ENCODE data around the gene ACMSD.
"Not testable (repeated sequence)": the region's sequence is repeated elsewhere in the genome, so short reads cannot be mapped to it uniquely, and the experiment has no call there.

Gene ACMSD

DNA sequence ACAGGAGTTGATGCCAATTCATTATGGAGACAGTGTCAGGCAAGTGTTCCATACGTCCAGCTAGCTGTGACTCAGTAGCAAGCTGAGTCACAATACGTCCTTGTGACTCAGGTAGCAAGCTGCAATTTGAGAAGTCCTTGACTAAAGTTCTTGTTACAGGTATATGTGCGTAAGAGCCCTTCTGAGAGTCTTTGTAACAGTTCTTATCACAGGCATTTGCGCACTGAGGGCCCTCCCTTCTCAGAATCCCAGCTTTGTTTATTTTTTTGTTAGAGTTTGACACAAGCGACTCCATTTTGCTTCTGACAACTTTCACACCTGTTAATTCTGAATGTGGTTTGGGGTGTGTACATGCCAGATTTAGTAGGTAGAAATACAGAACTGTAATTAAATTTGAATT lies 20.1 kb upstream of the ACMSD start:
- Histone ChIP-seq H3K9me3 (ENCODE audit: control insufficient read depth in 5 of 5, low read length in 5 of 5) (peaks cover 0 to 4% (median 0%) of the 10 kb centered on the region in 5 donors), H3K4me1 (ENCODE audit: control insufficient read depth in 5 of 5, insufficient read depth in 5 of 5, low read length in 5 of 5) (no peaks in the 10 kb centered on the region), H3K27ac (ENCODE audit: low read depth, low read length) (no peak overlapping the region), H3K27me3 (ENCODE audit: control insufficient read depth in 5 of 5, insufficient read depth in 4 of 5, low read length in 5 of 5) (no peaks in the 10 kb centered on the region), H3K9ac (ENCODE audit: low read length in 5 of 5) (no peak overlapping the region), H3K36me3 (ENCODE audit: control insufficient read depth in 5 of 5, insufficient read depth in 5 of 5, low read length in 5 of 5) (no peaks in the 10 kb centered on the region), H3K4me3 (ENCODE audit: low read depth in 1 of 5, low read length in 5 of 5) (no peak overlapping the region)

DNA sequence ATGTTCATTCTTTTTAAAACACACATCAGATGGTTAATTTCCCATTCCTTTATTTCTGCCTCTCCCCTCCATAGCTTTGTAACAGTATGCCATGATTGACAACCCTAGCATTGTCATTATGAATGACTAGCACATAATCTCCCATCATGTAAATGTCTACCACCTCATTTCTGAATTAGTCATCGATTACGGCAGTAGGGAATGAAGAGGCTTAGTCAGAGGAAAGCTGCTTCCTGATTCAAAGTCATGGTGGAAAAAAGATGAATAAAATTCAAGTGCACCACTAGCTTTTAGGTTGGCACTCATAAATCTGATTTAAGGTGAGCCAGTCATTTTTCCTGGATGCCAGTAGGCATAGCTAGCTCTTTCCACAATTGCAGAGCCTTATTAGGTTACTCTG lies 19.1 kb upstream of the ACMSD start:
- no peak overlapping the region for H3K9ac ChIP-seq (ENCODE audit: low read length in 5 of 5)
- no peaks in the 10 kb centered on the region for H3K27me3 ChIP-seq (ENCODE audit: control insufficient read depth in 5 of 5, insufficient read depth in 4 of 5, low read length in 5 of 5)
- no peak overlapping the region for H3K27ac ChIP-seq (ENCODE audit: low read depth, low read length)
- H3K4me1 ChIP-seq (ENCODE audit: control insufficient read depth in 5 of 5, insufficient read depth in 5 of 5, low read length in 5 of 5): no peaks in the 10 kb centered on the region
- peaks cover 0 to 3% (median 0%) of the 10 kb centered on the region in 5 donors for H3K9me3 ChIP-seq (ENCODE audit: control insufficient read depth in 5 of 5, low read length in 5 of 5)
- H3K36me3 ChIP-seq (ENCODE audit: control insufficient read depth in 5 of 5, insufficient read depth in 5 of 5, low read length in 5 of 5): no peaks in the 10 kb centered on the region
- H3K4me3 ChIP-seq (ENCODE audit: low read depth in 1 of 5, low read length in 5 of 5): no peak overlapping the region

DNA sequence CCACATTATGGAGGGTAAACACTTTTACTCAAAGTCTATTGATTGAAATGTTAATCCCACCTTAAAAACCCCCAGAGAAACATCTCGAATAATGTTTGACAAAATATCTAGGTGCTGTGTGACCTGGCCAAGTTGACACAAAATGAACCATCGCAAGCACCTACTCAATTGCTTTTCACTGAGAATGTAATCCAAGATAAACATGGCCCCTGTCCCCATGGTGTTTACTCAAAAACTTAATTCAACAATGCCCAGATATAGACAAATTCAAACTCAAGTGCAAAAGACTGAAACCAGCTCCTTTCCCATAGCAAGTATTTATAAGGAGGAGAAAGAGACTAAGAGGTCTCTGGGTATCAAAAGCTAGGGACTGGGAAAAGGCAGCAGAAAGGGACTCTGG lies 15.0 kb upstream of the ACMSD start:
- no peak overlapping the region for H3K9ac ChIP-seq (ENCODE audit: low read length in 5 of 5)
- H3K4me1 ChIP-seq (ENCODE audit: control insufficient read depth in 5 of 5, insufficient read depth in 5 of 5, low read length in 5 of 5): no peaks in the 10 kb centered on the region
- no peaks in the 10 kb centered on the region for H3K27me3 ChIP-seq (ENCODE audit: control insufficient read depth in 5 of 5, insufficient read depth in 4 of 5, low read length in 5 of 5)
- no peaks in the 10 kb centered on the region for H3K36me3 ChIP-seq (ENCODE audit: control insufficient read depth in 5 of 5, insufficient read depth in 5 of 5, low read length in 5 of 5)
- H3K9me3 ChIP-seq (ENCODE audit: control insufficient read depth in 5 of 5, low read length in 5 of 5): peaks cover 0 to 3% (median 0%) of the 10 kb centered on the region in 5 donors
- H3K4me3 ChIP-seq (ENCODE audit: low read depth in 1 of 5, low read length in 5 of 5): no peak overlapping the region
- H3K27ac ChIP-seq (ENCODE audit: low read depth, low read length): no peak overlapping the region

DNA sequence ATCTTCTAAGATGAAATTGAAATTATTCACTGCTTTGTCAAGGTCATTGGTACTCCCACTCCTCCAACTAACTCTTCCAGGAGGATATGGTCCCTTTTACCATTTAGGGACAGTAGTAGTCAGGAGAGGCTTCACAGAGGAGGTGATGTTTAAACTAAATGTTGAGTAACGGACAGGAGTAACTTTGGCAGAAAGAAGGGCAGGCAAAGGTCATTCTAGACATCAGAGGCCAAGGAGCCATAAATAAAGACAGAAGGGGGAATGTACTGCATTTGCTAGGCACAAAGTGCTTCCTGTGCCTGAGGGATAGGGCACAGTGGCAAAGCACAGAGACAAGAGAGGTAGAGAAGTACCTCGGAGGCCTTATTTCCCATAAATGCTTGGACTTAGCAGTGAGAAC lies 14.6 kb upstream of the ACMSD start:
- no peak overlapping the region for H3K9ac ChIP-seq (ENCODE audit: low read length in 5 of 5)
- H3K36me3 ChIP-seq (ENCODE audit: control insufficient read depth in 5 of 5, insufficient read depth in 5 of 5, low read length in 5 of 5): no peaks in the 10 kb centered on the region
- no peak overlapping the region for H3K27ac ChIP-seq (ENCODE audit: low read depth, low read length)
- H3K9me3 ChIP-seq (ENCODE audit: control insufficient read depth in 5 of 5, low read length in 5 of 5): peaks cover 0 to 3% (median 0%) of the 10 kb centered on the region in 5 donors
- H3K27me3 ChIP-seq (ENCODE audit: control insufficient read depth in 5 of 5, insufficient read depth in 4 of 5, low read length in 5 of 5): no peaks in the 10 kb centered on the region
- no peaks in the 10 kb centered on the region for H3K4me1 ChIP-seq (ENCODE audit: control insufficient read depth in 5 of 5, insufficient read depth in 5 of 5, low read length in 5 of 5)
- no peak overlapping the region for H3K4me3 ChIP-seq (ENCODE audit: low read depth in 1 of 5, low read length in 5 of 5)

DNA sequence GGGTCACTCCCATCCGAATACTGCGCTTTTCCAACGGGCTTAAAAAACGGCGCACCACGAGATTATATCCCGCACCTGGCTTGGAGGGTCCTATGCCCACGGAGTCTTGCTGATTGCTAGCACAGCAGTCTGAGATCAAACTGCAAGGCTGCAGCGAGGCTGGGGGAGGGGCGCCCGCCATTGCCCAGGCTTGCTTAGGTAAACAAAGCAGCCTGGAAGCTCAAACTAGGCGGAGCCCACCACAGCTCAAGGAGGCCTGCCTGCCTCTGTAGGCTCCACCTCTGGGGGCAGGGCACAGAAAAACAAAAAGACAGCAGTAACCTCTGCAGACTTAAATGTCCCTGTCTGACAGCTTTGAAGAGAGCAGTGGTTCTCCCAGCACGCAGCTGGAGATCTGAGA lies 12.7 kb upstream of the ACMSD start:
- H3K27me3 ChIP-seq (ENCODE audit: control insufficient read depth in 5 of 5, insufficient read depth in 4 of 5, low read length in 5 of 5); H3K4me1 ChIP-seq (ENCODE audit: control insufficient read depth in 5 of 5, insufficient read depth in 5 of 5, low read length in 5 of 5); H3K36me3 ChIP-seq (ENCODE audit: control insufficient read depth in 5 of 5, insufficient read depth in 5 of 5, low read length in 5 of 5); H3K4me3 ChIP-seq (ENCODE audit: low read depth in 1 of 5, low read length in 5 of 5); H3K9ac ChIP-seq (ENCODE audit: low read length in 5 of 5); H3K9me3 ChIP-seq (ENCODE audit: control insufficient read depth in 5 of 5, low read length in 5 of 5); H3K27ac ChIP-seq (ENCODE audit: low read depth, low read length): not testable (repeated sequence)

DNA sequence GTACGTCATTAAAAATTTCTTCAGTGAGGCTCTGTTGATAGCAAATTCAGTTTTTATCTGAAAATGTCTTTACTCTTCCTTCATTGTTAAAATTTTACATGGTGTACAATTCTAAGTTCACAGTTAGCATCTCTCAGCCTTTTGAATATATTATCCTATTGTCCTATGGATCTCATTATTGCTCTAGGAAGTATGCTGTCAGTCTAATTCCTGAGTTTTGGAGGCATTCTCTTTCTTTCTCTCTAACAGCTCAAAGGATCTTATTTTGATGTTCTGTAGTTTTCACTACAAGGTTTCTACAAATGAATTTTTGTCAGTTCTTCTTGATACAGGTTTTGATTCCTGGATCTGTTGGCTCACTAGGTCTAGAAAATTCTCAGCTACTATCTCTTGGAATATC lies 2.9 kb upstream of the ACMSD start:
- Histone ChIP-seq H3K4me3 (ENCODE audit: low read depth in 1 of 5, low read length in 5 of 5) (no peak overlapping the region), H3K27me3 (ENCODE audit: control insufficient read depth in 5 of 5, insufficient read depth in 4 of 5, low read length in 5 of 5) (no peaks in the 10 kb centered on the region), H3K36me3 (ENCODE audit: control insufficient read depth in 5 of 5, insufficient read depth in 5 of 5, low read length in 5 of 5) (no peaks in the 10 kb centered on the region), H3K9ac (ENCODE audit: low read length in 5 of 5) (no peak overlapping the region), H3K27ac (ENCODE audit: low read depth, low read length) (no peak overlapping the region), H3K4me1 (ENCODE audit: control insufficient read depth in 5 of 5, insufficient read depth in 5 of 5, low read length in 5 of 5) (no peaks in the 10 kb centered on the region), H3K9me3 (ENCODE audit: control insufficient read depth in 5 of 5, low read length in 5 of 5) (peaks cover 0 to 16% (median 14%) of the 10 kb centered on the region in 5 donors)

DNA sequence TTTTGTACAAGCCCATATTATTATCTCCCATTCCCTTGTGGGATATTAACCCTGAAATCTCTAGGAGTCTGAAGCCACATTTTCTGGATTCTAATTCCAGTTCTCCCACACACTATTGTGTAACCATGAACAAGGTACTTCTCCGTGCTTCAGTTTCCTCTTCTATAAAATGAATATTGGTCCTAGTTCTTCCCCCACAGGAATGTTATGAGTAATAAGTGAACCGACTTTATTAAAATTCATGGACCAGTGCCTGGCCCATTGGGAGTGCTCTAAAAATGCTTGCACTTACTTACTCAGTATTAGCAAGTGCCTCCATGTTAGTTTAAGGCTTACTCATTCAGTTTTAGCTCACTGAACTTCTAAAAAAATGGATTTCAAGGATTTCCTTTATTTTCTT lies 1.4 kb upstream of the ACMSD start:
- H3K27me3 ChIP-seq (ENCODE audit: control insufficient read depth in 5 of 5, insufficient read depth in 4 of 5, low read length in 5 of 5): no peaks in the 10 kb centered on the region
- no peak overlapping the region for H3K27ac ChIP-seq (ENCODE audit: low read depth, low read length)
- H3K9ac ChIP-seq (ENCODE audit: low read length in 5 of 5): no peak overlapping the region
- H3K36me3 ChIP-seq (ENCODE audit: control insufficient read depth in 5 of 5, insufficient read depth in 5 of 5, low read length in 5 of 5): no peaks in the 10 kb centered on the region
- peaks cover 0 to 16% (median 14%) of the 10 kb centered on the region in 5 donors for H3K9me3 ChIP-seq (ENCODE audit: control insufficient read depth in 5 of 5, low read length in 5 of 5)
- H3K4me3 ChIP-seq (ENCODE audit: low read depth in 1 of 5, low read length in 5 of 5): no peak overlapping the region
- H3K4me1 ChIP-seq (ENCODE audit: control insufficient read depth in 5 of 5, insufficient read depth in 5 of 5, low read length in 5 of 5): no peaks in the 10 kb centered on the region

DNA sequence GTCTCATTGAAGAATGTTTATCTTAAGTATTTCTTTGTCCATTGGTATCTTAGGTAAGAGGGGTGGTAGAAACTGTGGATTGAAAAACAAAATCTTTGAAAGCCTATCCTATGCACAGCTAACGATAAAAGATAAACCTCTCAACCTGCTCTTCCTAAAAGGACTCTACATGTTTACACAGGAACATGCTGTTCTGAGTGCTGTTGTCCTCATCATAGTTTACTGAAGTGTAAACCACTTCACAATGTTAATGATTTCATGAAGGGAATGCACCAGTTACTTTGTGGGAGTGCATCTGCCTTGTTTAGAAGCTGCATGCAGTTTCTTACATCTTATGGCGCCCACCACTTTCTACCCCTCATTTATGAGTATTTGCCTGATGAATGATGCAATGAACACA lies 1.2 kb downstream of the ACMSD start:
- Histone ChIP-seq H3K36me3 (ENCODE audit: control insufficient read depth in 5 of 5, insufficient read depth in 5 of 5, low read length in 5 of 5) (no peaks in the 10 kb centered on the region), H3K4me3 (ENCODE audit: low read depth in 1 of 5, low read length in 5 of 5) (no peak overlapping the region), H3K4me1 (ENCODE audit: control insufficient read depth in 5 of 5, insufficient read depth in 5 of 5, low read length in 5 of 5) (no peaks in the 10 kb centered on the region), H3K9ac (ENCODE audit: low read length in 5 of 5) (no peak overlapping the region), H3K9me3 (ENCODE audit: control insufficient read depth in 5 of 5, low read length in 5 of 5) (peaks cover 0 to 15% (median 11%) of the 10 kb centered on the region in 5 donors), H3K27me3 (ENCODE audit: control insufficient read depth in 5 of 5, insufficient read depth in 4 of 5, low read length in 5 of 5) (no peaks in the 10 kb centered on the region), H3K27ac (ENCODE audit: low read depth, low read length) (no peak overlapping the region)

DNA sequence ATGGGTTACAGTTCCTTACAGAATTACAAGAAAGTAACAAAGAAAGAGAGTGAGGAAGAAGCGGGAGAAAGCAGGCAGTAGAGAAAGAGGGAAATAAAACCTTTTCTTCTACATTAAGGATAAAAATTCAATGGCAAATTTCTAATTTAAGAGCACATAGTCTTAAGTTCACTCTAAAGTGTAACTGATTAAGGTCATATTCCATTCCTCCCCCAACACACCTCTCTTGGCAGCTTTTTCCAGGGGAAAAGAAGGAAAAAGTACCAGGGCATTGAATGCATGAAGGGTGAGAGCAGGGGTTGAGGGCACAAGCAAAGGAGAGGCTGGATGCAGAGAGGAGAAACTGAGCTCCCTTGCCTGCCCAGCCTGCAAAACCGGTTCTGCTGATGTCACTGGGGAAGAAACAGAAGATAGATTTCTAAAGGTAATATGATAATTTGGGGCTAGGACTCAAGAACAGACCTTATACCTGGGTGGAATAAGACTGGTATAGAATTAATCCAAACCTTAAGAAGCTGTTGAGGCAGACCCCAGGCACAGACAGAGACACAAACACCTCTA lies 4.6 kb downstream of the ACMSD start:
- H3K36me3 ChIP-seq (ENCODE audit: control insufficient read depth in 5 of 5, insufficient read depth in 5 of 5, low read length in 5 of 5): no peaks in the 10 kb centered on the region

DNA sequence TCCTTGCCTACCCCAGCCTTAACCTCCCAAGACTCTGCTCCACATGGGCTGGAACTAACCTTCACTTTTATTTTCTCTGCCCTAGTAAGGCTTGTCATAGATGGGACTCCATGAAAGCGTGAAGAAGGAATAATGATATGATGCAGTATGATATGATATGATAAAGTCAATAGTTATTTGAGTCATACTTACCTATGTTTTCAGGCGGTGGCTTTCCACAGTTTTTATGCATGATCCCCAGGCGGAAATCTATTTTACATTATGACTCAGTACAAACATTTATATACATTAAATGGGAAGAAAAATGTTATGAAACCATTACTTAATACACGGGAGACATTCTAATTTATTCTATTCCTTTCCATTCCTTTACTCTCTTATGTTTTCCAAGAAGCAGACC lies 5.6 kb downstream of the ACMSD start:
- H3K27me3 ChIP-seq (ENCODE audit: control insufficient read depth in 5 of 5, insufficient read depth in 4 of 5, low read length in 5 of 5): no peaks in the 10 kb centered on the region
- no peaks in the 10 kb centered on the region for H3K4me1 ChIP-seq (ENCODE audit: control insufficient read depth in 5 of 5, insufficient read depth in 5 of 5, low read length in 5 of 5)
- H3K4me3 ChIP-seq (ENCODE audit: low read depth in 1 of 5, low read length in 5 of 5): no peak overlapping the region
- no peak overlapping the region for H3K27ac ChIP-seq (ENCODE audit: low read depth, low read length)
- H3K9me3 ChIP-seq (ENCODE audit: control insufficient read depth in 5 of 5, low read length in 5 of 5): peaks cover 0 to 4% (median 0%) of the 10 kb centered on the region in 5 donors
- no peaks in the 10 kb centered on the region for H3K36me3 ChIP-seq (ENCODE audit: control insufficient read depth in 5 of 5, insufficient read depth in 5 of 5, low read length in 5 of 5)
- H3K9ac ChIP-seq (ENCODE audit: low read length in 5 of 5): no peak overlapping the region

More for the DNA sequence above, 4.6 kb downstream of the ACMSD start:
- H3K9me3 ChIP-seq (ENCODE audit: control insufficient read depth in 5 of 5, low read length in 5 of 5): peaks cover 0 to 4% (median 0%) of the 10 kb centered on the region in 5 donors
- H3K4me1 ChIP-seq (ENCODE audit: control insufficient read depth in 5 of 5, insufficient read depth in 5 of 5, low read length in 5 of 5): no peaks in the 10 kb centered on the region
- no peak overlapping the region for H3K27ac ChIP-seq (ENCODE audit: low read depth, low read length)
- no peak overlapping the region for H3K9ac ChIP-seq (ENCODE audit: low read length in 5 of 5)
- H3K27me3 ChIP-seq (ENCODE audit: control insufficient read depth in 5 of 5, insufficient read depth in 4 of 5, low read length in 5 of 5): no peaks in the 10 kb centered on the region
- H3K4me3 ChIP-seq (ENCODE audit: low read depth in 1 of 5, low read length in 5 of 5): no peak overlapping the region

DNA sequence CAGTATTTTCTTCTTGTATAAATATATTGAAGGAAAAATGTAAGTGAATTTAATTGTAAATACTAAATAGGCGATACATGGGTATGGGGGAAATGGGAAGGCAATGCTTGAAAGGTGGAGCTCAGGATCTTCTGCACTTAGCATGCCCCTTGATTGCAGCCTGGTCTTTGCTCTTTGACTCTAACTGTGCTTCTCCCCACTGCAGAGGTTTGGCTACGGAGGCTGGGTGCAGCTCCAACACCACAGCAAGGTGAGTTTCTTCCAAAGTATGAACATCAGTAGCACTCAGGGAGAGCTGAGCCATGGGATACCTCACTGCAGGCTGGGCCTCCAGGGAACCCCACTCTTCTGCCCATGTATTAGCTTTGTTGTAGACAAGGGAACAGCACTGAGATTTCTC lies 6.6 kb downstream of the ACMSD start:
- H3K4me1 ChIP-seq (ENCODE audit: control insufficient read depth in 5 of 5, insufficient read depth in 5 of 5, low read length in 5 of 5): no peaks in the 10 kb centered on the region
- H3K9ac ChIP-seq (ENCODE audit: low read length in 5 of 5): no peak overlapping the region
- no peak overlapping the region for H3K27ac ChIP-seq (ENCODE audit: low read depth, low read length)
- H3K9me3 ChIP-seq (ENCODE audit: control insufficient read depth in 5 of 5, low read length in 5 of 5): peaks cover 0 to 4% (median 0%) of the 10 kb centered on the region in 5 donors
- no peak overlapping the region for H3K4me3 ChIP-seq (ENCODE audit: low read depth in 1 of 5, low read length in 5 of 5)
- H3K36me3 ChIP-seq (ENCODE audit: control insufficient read depth in 5 of 5, insufficient read depth in 5 of 5, low read length in 5 of 5): no peaks in the 10 kb centered on the region
- H3K27me3 ChIP-seq (ENCODE audit: control insufficient read depth in 5 of 5, insufficient read depth in 4 of 5, low read length in 5 of 5): no peaks in the 10 kb centered on the region
